ENCODE results near the gene MBTPS1.

- TF ChIP-seq EZH2 (IDR thresholded peaks at IDR 0.05; ENCODE audit: borderline replicate concordance, low read length) (no peak), CTCF (conservative IDR thresholded peaks at IDR 0.05 in 1 of 2, IDR thresholded peaks at IDR 0.05 in 1 of 2; ENCODE audit: extremely low read depth in 1 of 2, insufficient read depth in 1 of 2, low read depth in 1 of 2, low read length in 2 of 2) (no peak)
Observed at GRCh38 chr16:84105301-84105815, 11.4 kb downstream of the MBTPS1 start.
